Astrocyte (in vitro differentiated cells and primary cell): Measurements from ENCODE around the gene MTNR1B. TPM values are rescaled to one million over a fixed set of nuclear protein-coding genes. Genes with fewer than 3 reads are reported as not detected.

Experiments
- DNase-seq: peaks from one replicate; pipeline ENCODE4 v3.0.0-alpha.2; 2010; ENCODE audit warnings: low read depth
- FAIRE-seq: peaks from 2 replicates; lab custom pipeline; 2011; peaks lifted over from hg19 to GRCh38; lab: Jason Lieb, UNC
- H2AFZ ChIP-seq: 2 replicates; pipeline ENCODE4 v1.6.0; 2012; ENCODE audit warnings: low read depth, low read length, inconsistent platforms
- H3K27ac ChIP-seq: 2 replicates; pipeline ENCODE4 v1.5.1; 2011; ENCODE audit warnings: low read depth, low read length, inconsistent platforms
- H3K27me3 ChIP-seq: 2 replicates; pipeline ENCODE4 v1.6.0; 2011; ENCODE audit warnings: low read length, inconsistent platforms; ENCODE audit not compliant: insufficient read depth
- H3K36me3 ChIP-seq: 2 replicates; pipeline ENCODE4 v1.5.1; 2011; ENCODE audit warnings: low read length, inconsistent platforms; ENCODE audit not compliant: insufficient read depth
- H3K4me1 ChIP-seq: 2 replicates; pipeline ENCODE4 v1.5.1; 2011; ENCODE audit warnings: low read length, inconsistent platforms; ENCODE audit not compliant: insufficient read depth
- H3K4me2 ChIP-seq: 2 replicates; pipeline ENCODE4 v1.6.0; 2012; ENCODE audit warnings: low read length, inconsistent platforms
- H3K4me3 ChIP-seq: 2 replicates; pipeline ENCODE4 v1.5.1; 2011; ENCODE audit warnings: low read depth, mild to moderate bottlenecking, low read length, inconsistent platforms; ENCODE audit not compliant: insufficient read depth
- H3K79me2 ChIP-seq: 2 replicates; pipeline ENCODE4 v1.6.0; 2012; ENCODE audit warnings: mild to moderate bottlenecking, low read length, inconsistent platforms; ENCODE audit not compliant: insufficient read depth
- H3K9ac ChIP-seq: 2 replicates; pipeline ENCODE4 v1.6.0; 2012; ENCODE audit warnings: mild to moderate bottlenecking, low read length, inconsistent platforms
- H3K9me3 ChIP-seq: 2 replicates; pipeline ENCODE4 v1.5.1; 2012; ENCODE audit warnings: low read depth, mild to moderate bottlenecking, low read length, inconsistent platforms; ENCODE audit not compliant: insufficient read depth
- H4K20me1 ChIP-seq: 2 replicates; pipeline ENCODE4 v1.6.0; 2012; ENCODE audit warnings: low read length, inconsistent platforms; ENCODE audit not compliant: insufficient read depth
- H3K27ac Mint-ChIP-seq: one replicate; pipeline ENCODE4 v1.8.0; 2021; ENCODE audit warnings: mild to moderate bottlenecking, mixed read lengths; ENCODE audit not compliant: unreplicated experiment
- H3K27me3 Mint-ChIP-seq: one replicate; pipeline ENCODE4 v1.8.0; 2021; ENCODE audit warnings: low read depth, mixed read lengths; ENCODE audit not compliant: unreplicated experiment
- H3K36me3 Mint-ChIP-seq: one replicate; pipeline ENCODE4 v1.8.0; 2021; ENCODE audit warnings: low read depth, mixed read lengths; ENCODE audit not compliant: unreplicated experiment
- H3K4me1 Mint-ChIP-seq: one replicate; pipeline ENCODE4 v1.8.0; 2021; ENCODE audit warnings: low read depth, mixed read lengths; ENCODE audit not compliant: unreplicated experiment
- H3K4me3 Mint-ChIP-seq: one replicate; pipeline ENCODE4 v1.8.0; 2021; ENCODE audit warnings: mild to moderate bottlenecking, moderate library complexity, mixed read lengths; ENCODE audit not compliant: unreplicated experiment
- H3K9me3 Mint-ChIP-seq: one replicate; pipeline ENCODE4 v1.8.0; 2021; ENCODE audit warnings: mild to moderate bottlenecking, mixed read lengths; ENCODE audit not compliant: unreplicated experiment
- EZH2 ChIP-seq: IDR thresholded peaks from 2 replicates; pipeline ENCODE4 v1.6.1; 2012; ENCODE audit warnings: mild to moderate bottlenecking, low read length, inconsistent platforms; ENCODE audit not compliant: insufficient read depth
- total RNA-seq: library from RNA; stranded (reverse); gene quantifications from 2 replicates; pipeline ENCODE4 v1.2.1, GENCODE V29; 2021
- TF ChIP-seq, protein P1 (sequence below): IDR thresholded peaks from 2 replicates; pipeline ENCODE4 v1.5.1; 2011; ENCODE audit warnings: low read depth, mild to moderate bottlenecking, inconsistent platforms, low read length, moderate library complexity; ENCODE audit not compliant: insufficient read depth

The MTNR1B gene
- total RNA-seq, 1 donor from 2014 or later = not detected

DNA sequence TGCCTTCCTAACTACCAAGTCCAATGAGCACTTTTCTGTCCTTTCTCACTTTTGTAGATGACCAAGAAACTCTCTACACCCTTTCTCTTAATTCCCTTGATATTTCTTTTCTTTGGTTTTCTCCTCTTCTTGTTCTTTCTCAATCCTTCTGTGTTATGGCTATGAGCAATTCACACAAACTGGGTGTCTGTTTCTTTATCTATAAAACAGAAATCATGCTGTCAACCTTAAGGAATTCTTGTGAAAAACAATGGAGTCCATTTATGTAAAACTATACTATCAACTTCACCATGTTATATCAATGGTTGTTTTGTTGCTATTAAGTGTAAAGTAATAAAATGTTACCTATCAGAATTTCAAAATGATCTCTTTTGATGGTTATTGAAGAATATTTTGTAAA, 7.2 kb downstream of the MTNR1B start:
- Histone ChIP-seq H3K79me2 (no peaks in the 10 kb centered on the region), H3K36me3 (no peaks in the 10 kb centered on the region), H4K20me1 (no peaks in the 10 kb centered on the region), H3K27me3 (no peaks in the 10 kb centered on the region), H2AFZ (no peak overlapping the region), H3K9ac (no peak overlapping the region), H3K4me2 (no peak overlapping the region), H3K9me3 (no peaks in the 10 kb centered on the region), H3K4me1 (peaks cover 12% of the 10 kb centered on the region), H3K4me3 (no peak overlapping the region), H3K27ac (no peak overlapping the region)
- FAIRE-seq = no peak
- Mint-ChIP-seq H3K4me3 (no peak overlapping the region), H3K27me3 (peaks cover 15% of the 10 kb centered on the region), H3K9me3 (peaks cover 8% of the 10 kb centered on the region), H3K36me3 (no peaks in the 10 kb centered on the region), H3K27ac (no peak overlapping the region), H3K4me1 (peaks cover 13% of the 10 kb centered on the region)
- TF ChIP-seq, protein P1, sequence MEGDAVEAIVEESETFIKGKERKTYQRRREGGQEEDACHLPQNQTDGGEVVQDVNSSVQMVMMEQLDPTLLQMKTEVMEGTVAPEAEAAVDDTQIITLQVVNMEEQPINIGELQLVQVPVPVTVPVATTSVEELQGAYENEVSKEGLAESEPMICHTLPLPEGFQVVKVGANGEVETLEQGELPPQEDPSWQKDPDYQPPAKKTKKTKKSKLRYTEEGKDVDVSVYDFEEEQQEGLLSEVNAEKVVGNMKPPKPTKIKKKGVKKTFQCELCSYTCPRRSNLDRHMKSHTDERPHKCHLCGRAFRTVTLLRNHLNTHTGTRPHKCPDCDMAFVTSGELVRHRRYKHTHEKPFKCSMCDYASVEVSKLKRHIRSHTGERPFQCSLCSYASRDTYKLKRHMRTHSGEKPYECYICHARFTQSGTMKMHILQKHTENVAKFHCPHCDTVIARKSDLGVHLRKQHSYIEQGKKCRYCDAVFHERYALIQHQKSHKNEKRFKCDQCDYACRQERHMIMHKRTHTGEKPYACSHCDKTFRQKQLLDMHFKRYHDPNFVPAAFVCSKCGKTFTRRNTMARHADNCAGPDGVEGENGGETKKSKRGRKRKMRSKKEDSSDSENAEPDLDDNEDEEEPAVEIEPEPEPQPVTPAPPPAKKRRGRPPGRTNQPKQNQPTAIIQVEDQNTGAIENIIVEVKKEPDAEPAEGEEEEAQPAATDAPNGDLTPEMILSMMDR = no peak
- no peak for TF ChIP-seq EZH2
- DNase-seq = no peak

GRCh38 chr11:92977401-92977800, 8.0 kb downstream of the MTNR1B start:
- Mint-ChIP-seq H3K27ac (no peak overlapping the region), H3K36me3 (no peaks in the 10 kb centered on the region), H3K27me3 (peaks cover 10% of the 10 kb centered on the region), H3K4me1 (peaks cover 13% of the 10 kb centered on the region), H3K4me3 (no peak overlapping the region), H3K9me3 (peaks cover 9% of the 10 kb centered on the region)
- FAIRE-seq = no peak
- peaks cover 12% of the 10 kb centered on the region for H3K4me1 ChIP-seq
- H3K79me2 ChIP-seq = no peaks in the 10 kb centered on the region
- no peak overlapping the region for H3K4me3 ChIP-seq
- H3K36me3 ChIP-seq = no peaks in the 10 kb centered on the region
- H3K9ac ChIP-seq = no peak overlapping the region
- H4K20me1 ChIP-seq = no peaks in the 10 kb centered on the region
- no peak for DNase-seq
- no peaks in the 10 kb centered on the region for H3K9me3 ChIP-seq
- H2AFZ ChIP-seq = no peak overlapping the region
- H3K4me2 ChIP-seq = no peak overlapping the region
- TF ChIP-seq EZH2 = no peak
- TF ChIP-seq, protein P1 = no peak
- H3K27me3 ChIP-seq = no peaks in the 10 kb centered on the region
- no peak overlapping the region for H3K27ac ChIP-seq

DNA sequence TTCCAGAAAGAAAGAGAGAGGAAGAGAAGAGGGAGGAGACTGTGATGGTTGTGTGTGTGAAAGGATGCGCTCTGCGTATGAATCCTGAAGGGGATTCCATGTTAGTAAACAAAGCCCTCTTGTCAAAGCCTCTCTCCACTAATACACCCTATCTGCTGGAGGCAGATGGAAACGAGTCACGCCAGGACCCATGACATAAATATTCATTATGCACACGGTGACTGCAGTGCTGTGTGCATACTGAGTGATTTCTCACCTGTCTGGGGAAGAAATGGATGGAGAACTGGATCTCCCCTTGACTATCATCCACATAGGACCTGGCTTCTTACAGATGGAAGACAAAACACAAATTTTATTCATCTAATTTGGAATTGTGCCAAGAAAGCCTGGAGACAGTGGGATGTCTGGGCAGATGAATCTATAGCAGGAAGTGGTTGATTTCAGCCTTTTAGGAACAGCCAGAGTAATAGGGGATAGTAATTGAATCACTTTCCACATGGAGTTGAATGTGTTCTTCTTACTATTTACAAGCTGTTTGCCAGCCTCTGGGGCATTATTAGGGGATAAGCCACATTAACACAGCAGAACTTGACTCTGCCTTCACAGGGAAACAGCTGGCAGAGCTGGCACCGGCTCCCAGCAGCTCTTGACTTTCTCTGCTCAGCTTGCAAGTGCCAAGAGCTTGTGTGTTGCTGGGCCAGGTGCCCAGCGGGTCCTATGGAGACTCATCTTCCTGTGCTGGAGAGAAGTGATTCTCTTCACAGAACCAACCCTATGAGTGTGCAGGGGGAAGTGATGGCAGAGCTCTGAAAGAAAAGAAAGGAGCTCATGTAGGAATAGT, 9.0 kb downstream of the MTNR1B start:
- Histone ChIP-seq H3K9ac (no peak overlapping the region), H3K9me3 (no peaks in the 10 kb centered on the region), H2AFZ (no peak overlapping the region), H3K27me3 (no peaks in the 10 kb centered on the region), H3K4me1 (peaks cover 12% of the 10 kb centered on the region), H3K4me3 (no peak overlapping the region), H4K20me1 (no peaks in the 10 kb centered on the region), H3K27ac (no peak overlapping the region), H3K4me2 (peak overlapping the region; percentile 61), H3K36me3 (no peaks in the 10 kb centered on the region), H3K79me2 (no peaks in the 10 kb centered on the region)
- Mint-ChIP-seq H3K36me3 (no peaks in the 10 kb centered on the region), H3K4me1 (peaks cover 13% of the 10 kb centered on the region), H3K27me3 (peaks cover 1% of the 10 kb centered on the region), H3K27ac (peak overlapping the region; percentile 75), H3K4me3 (no peak overlapping the region), H3K9me3 (peaks cover 4% of the 10 kb centered on the region)
- TF ChIP-seq EZH2 = no peak
- TF ChIP-seq, protein P1 = no peak
- DNase-seq = no peak
- FAIRE-seq = no peak
